GM19351 (cell line): ENCODE measurements around the gene CMTM5.

Experiments used
- ATAC-seq: cut with Tn5 transposase; IDR thresholded peaks from one replicate; pipeline ENCODE4 v1.9.1; 2021; ENCODE audit warnings: mild to moderate bottlenecking, moderate library complexity; ENCODE audit not compliant: unreplicated experiment

Gene CMTM5

GRCh38 chr14:23357261-23357660 lies 19.6 kb upstream of the CMTM5 start:
- ATAC-seq: no peak

GRCh38 chr14:23358042-23358441 lies 18.8 kb upstream of the CMTM5 start:
- no peak for ATAC-seq

DNA sequence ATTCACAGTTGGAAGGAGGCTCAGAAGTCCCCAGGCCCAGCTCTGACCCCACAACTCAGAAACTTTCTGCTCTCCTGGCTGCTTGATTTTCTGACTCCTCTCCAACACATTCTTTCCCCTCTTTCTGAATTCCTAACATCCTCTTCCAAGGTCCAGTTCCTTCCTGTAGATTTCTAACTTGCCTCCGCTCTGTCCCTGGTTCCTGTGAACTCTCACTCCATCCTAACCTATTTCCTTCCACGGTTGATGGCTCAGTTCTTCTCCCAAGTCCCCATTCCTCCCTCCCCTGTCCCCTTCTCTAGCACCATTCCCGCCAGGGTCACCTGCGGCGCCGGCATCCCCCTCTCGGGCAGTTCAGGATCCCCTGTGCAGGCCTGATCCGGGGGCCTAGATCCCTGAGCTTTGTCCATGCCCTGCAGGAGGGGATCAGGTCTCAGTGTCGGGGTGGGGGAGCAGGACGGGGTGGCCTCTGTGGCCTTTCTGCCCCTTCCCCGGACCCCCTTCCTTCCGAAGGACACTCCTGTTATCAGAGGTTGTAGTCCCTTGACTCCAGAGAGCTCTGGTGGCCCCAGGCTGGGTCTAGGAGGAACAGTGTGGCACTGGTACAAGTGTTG lies 18.2 kb upstream of the CMTM5 start:
- ATAC-seq: no peak

DNA sequence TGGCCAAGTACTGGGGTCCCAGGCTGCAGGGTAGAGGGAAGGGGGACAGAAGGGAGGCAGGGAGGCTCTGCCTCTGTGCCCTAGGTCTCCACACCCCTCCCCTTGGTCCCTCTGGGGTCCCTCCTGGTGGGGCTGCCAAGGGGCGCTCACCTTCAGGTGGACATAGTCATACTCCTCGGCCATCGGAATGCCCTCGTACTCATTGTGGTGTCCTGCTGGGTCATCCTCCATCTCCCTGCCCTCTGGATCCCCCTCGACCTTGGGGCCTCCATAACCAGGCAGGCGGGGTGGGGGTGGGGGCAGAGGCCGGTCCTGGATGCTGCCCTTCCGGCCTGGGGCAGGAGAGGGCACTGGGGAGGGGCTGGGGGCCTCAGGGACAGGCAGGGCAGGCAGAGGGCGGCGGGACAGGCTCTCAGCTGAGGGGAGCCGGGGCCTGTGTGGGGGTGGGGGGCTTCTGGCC lies 17.6 kb upstream of the CMTM5 start:
- ATAC-seq: no peak

- no peak for ATAC-seq
Measured at GRCh38 chr14:23359722-23360447, 17.0 kb upstream of the CMTM5 start.

GRCh38 chr14:23360496-23360895 lies 16.4 kb upstream of the CMTM5 start:
- ATAC-seq: no peak

DNA sequence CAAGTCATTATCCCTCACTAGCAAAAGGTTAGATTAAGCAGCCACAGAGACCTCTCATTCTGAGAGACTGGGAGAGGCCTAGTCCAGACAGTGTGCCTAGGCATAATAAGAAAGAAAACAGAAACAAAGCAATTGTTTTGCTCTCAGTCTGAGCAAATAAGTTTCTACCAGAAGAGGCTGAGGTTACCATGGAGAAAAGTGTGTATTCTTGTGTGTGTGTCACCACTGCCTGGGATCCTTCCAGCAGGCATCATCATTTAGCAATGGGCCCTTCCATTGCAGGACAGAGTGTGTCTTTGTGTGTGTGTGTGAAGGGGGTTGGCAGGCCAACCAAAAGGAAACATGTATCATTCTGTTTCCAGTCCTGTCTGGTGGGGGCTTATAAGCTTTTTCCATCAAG lies 15.5 kb upstream of the CMTM5 start:
- ATAC-seq: no peak

GRCh38 chr14:23361763-23362162 lies 15.1 kb upstream of the CMTM5 start:
- ATAC-seq: no peak

DNA sequence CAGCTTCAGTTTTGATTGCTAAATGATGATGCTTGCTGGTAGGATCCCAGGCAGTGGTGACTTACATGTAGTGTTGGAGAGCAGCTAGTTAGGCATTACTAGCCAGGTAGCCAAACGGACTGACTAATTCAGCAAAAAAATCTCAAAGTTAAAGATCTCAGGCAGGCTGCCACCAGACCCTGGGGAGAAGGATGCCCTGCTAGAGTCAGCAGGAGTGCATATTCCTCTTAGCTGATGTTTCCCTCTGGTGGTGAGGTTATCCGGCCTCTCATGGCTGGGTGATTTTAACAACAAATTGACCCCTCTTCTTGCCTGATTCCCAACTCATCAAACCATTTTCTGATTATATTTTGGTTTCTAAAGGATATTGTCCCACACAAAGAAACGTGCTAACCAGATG lies 14.6 kb upstream of the CMTM5 start:
- no peak for ATAC-seq

DNA sequence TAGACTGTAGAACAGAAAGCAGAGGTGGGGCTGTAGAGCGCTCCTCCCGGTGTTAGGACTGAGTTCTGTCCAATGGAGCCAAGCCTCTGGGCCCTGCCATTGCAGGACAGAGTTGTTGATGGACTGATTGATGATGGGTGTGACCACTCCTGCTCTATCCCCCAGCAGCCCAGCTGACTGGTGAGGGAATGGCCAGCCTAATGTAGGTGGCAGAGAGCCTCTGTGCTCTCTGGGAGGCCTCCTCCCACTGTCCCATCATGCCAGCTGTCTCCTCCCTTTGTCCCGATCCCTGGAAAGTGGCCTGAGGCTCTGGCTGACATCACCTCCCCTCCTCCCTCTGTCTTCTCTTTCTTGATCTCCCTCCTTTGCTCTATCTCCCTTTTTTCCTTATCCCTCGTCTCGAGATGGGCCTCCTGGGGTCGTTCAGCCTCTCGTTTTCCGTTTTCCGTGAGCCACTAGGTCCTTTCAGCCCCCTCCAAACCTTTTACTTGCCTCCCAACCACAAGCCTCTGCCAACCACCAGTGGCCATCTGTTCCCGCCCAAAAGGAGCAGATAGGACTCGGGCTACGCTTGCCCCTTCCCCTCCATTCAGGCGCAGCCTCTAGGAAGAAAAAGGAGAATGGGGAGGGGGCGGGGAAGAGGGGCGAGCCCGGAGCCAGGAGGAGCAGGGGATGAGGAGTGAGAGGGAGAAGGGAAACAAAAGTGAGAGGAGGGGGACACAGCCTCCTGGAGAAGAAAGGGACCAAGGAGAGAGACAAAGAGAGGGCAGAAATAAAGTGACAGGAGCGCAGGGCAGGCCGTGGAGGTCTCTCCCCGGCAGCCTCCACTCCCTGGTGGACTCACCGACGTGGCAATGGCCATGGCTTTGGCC lies 12.4 kb upstream of the CMTM5 start:
- no peak for ATAC-seq

GRCh38 chr14:23365036-23365731 lies 11.7 kb upstream of the CMTM5 start, which contains the start of gene EFS:
TSS of gene EFS (minus strand) at chr14:23365172. CDS start at chr14:23365025, 147 bp downstream.
- ATAC-seq: no peak

- ATAC-seq: no peak
Measured at GRCh38 chr14:23365732-23366425, 11.0 kb upstream of the CMTM5 start.

GRCh38 chr14:23366426-23366921 lies 10.4 kb upstream of the CMTM5 start:
- no peak for ATAC-seq

GRCh38 chr14:23370221-23370620 lies 6.6 kb upstream of the CMTM5 start:
- ATAC-seq: no peak

DNA sequence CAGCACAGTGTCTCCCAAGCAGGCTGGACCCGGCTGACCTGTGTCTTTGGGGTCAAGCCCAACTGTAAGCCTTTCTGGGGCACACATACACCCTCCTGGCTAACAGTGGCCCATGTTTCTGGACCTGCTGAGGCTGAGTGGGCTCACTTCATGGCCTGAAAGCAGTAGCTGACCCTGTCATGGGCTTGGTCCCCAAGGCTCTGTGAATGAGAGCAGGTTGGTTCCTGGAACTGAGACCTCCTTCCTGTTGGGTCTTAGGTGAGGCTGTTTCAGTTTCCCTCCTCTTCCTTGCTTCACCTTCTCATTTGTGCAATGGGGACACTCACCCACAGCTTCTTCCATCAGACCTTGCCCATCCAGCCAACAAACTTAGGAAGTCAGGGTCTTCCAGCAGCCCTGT lies 5.0 kb upstream of the CMTM5 start:
- no peak for ATAC-seq

DNA sequence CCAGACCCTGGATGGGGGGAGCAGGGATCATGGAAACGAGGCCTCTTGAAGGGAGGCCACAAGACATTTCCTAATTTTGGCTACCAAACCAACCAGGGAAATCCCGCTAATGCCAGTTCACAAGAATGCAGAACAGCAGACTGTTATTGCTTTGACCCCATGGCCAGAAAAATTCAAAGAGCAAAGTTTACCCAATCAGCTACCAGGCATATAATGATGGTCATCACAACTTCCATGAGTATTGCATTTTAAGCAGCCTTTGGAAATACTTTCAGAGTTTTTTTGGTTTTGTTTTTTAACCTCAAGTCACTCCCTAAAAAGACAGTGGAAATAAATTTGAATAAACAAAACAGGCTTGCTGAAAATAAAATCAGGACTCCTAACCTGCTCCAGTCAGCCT lies 4.3 kb upstream of the CMTM5 start, which contains the start of gene IL25:
TSS of gene IL25 (plus strand) at position 301 of the 400 bp plus-strand sequence.
- ATAC-seq: no peak

DNA sequence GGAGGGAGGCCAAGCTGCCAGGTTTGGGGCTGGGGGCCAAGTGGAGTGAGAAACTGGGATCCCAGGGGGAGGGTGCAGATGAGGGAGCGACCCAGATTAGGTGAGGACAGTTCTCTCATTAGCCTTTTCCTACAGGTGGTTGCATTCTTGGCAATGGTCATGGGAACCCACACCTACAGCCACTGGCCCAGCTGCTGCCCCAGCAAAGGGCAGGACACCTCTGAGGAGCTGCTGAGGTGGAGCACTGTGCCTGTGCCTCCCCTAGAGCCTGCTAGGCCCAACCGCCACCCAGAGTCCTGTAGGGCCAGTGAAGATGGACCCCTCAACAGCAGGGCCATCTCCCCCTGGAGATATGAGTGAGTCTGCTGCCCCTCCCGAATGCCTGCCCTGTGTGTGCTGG lies 3.8 kb upstream of the CMTM5 start:
- ATAC-seq: no peak

DNA sequence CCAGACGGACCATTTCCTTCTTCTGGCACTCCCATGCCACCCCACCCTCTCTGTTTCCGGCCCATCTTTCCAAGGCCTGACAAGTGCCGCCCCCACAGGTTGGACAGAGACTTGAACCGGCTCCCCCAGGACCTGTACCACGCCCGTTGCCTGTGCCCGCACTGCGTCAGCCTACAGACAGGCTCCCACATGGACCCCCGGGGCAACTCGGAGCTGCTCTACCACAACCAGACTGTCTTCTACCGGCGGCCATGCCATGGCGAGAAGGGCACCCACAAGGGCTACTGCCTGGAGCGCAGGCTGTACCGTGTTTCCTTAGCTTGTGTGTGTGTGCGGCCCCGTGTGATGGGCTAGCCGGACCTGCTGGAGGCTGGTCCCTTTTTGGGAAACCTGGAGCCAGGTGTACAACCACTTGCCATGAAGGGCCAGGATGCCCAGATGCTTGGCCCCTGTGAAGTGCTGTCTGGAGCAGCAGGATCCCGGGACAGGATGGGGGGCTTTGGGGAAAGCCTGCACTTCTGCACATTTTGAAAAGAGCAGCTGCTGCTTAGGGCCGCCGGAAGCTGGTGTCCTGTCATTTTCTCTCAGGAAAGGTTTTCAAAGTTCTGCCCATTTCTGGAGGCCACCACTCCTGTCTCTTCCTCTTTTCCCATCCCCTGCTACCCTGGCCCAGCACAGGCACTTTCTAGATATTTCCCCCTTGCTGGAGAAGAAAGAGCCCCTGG lies 1.2 kb upstream of the CMTM5 start:
- no peak for ATAC-seq

DNA sequence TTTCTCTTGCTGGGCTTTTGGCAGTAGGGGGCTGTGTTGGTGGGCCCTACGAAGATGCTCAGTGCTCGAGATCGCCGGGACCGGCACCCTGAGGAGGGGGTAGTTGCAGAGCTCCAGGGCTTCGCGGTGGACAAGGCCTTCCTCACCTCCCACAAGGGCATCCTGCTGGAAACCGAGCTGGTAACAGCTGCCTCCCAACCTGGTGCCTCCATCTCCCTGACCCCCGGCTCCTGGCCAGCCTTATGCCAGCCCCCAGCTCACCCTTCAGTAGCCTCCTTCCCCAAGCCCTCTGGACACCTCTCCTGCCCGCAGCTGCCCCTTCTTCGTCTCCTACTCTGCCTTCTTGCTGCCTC lies 328 bp downstream of the CMTM5 start:
- no peak for ATAC-seq
